Muscle of leg (tissue), 11 donors: ENCODE results near the gene NR3C2. TPM values are rescaled to one million over a fixed set of nuclear protein-coding genes. Genes with fewer than 3 reads are reported as not detected.
A peak's percentile ranks its signal among the peaks of the same experiment; 100 is the strongest.

Experiments
- DNase-seq: peaks from one replicate; pipeline ENCODE4 v3.0.0; 2013
- H3K27ac ChIP-seq: one replicate; pipeline ENCODE4 v1.5.1; 2013; ENCODE audit warnings: mild to moderate bottlenecking, low read length, control low read depth
- H3K27me3 ChIP-seq: one replicate; pipeline ENCODE4 v1.6.1; 2013; ENCODE audit warnings: low read length; ENCODE audit not compliant: control insufficient read depth, insufficient read depth
- H3K36me3 ChIP-seq: one replicate; pipeline ENCODE4 v1.6.1; 2013; ENCODE audit warnings: low read length; ENCODE audit not compliant: control insufficient read depth, insufficient read depth
- H3K4me1 ChIP-seq: one replicate; pipeline ENCODE4 v1.6.1; 2013; ENCODE audit warnings: low read length; ENCODE audit not compliant: control insufficient read depth, insufficient read depth
- H3K4me3 ChIP-seq: one replicate; pipeline ENCODE4 v1.5.1; 2013; ENCODE audit warnings: low read length, control low read depth
- H3K9me3 ChIP-seq: replicated peaks from 2 replicates; pipeline ENCODE4 v1.6.1; 2013; ENCODE audit warnings: low read depth, low read length; ENCODE audit not compliant: control insufficient read depth
- WGBS: methylation state at CpG from one replicate; pipeline ENCODE4 v1.1.5; 2013; ENCODE audit warnings: missing lambda C conversion rate; ENCODE audit not compliant: insufficient coverage; 5-methylcytosine and 5-hydroxymethylcytosine counted together
- polyA plus RNA-seq, 8 donors: library from polyadenylated mRNA; unstranded; fragments of 120-200 nt; gene quantifications; one replicate each; pipeline versions ENCODE4 v1.2.1 to v1.2.3, GENCODE V29; 2013; ENCODE audit warnings: inconsistent platforms in 1 of 8, low replicate concordance in 1 of 8; ENCODE audit not compliant: insufficient read length in 8 of 8, insufficient read depth in 1 of 8
- total RNA-seq: library from RNA; stranded (reverse); fragments of 120-200 nt; gene quantifications from one replicate; pipeline ENCODE4 v1.2.4, GENCODE V29; 2013

The NR3C2 gene
- total and polyA plus RNA-seq, 9 donors = 9.2 to 14.7 (median 12.2) TPM

- DNase-seq = peak; percentile 79
- WGBS = 41% methylated on average over 5 of the region's 6 CpGs
- no peaks in the 10 kb centered on the region for H3K9me3 ChIP-seq
These were observed 276.1 kb downstream of the NR3C2 start for GRCh38 chr4:148166132-148166591.

GRCh38 chr4:148164557-148164956, 277.7 kb downstream of the NR3C2 start:
- H3K27ac ChIP-seq = peak overlapping the region; percentile 36
- DNase-seq = no peak
- H3K4me3 ChIP-seq = no peak overlapping the region
- no peaks in the 10 kb centered on the region for H3K9me3 ChIP-seq
- peaks cover 9% of the 10 kb centered on the region for H3K4me1 ChIP-seq
- no CpG with 5 or more reads among the region's 2 CpGs for WGBS
- H3K27me3 ChIP-seq = no peaks in the 10 kb centered on the region
- H3K36me3 ChIP-seq = no peaks in the 10 kb centered on the region

More at GRCh38 chr4:148166132-148166591, 276.1 kb downstream of the NR3C2 start:
- peak overlapping the region; percentile 81 for H3K27ac ChIP-seq
- H3K27me3 ChIP-seq = no peaks in the 10 kb centered on the region
- H3K36me3 ChIP-seq = no peaks in the 10 kb centered on the region
- H3K4me3 ChIP-seq = peak overlapping the region; percentile 2
- peaks cover 9% of the 10 kb centered on the region for H3K4me1 ChIP-seq

- no peak for DNase-seq
- no peaks in the 10 kb centered on the region for H3K9me3 ChIP-seq
- WGBS = no CpG with 5 or more reads among the region's 1 CpG
- no peaks in the 10 kb centered on the region for H3K36me3 ChIP-seq
- no peak overlapping the region for H3K4me3 ChIP-seq
- peaks cover 9% of the 10 kb centered on the region for H3K4me1 ChIP-seq
- H3K27me3 ChIP-seq = no peaks in the 10 kb centered on the region
- no peak overlapping the region for H3K27ac ChIP-seq
These were observed 279.2 kb downstream of the NR3C2 start for GRCh38 chr4:148162991-148163390.

GRCh38 chr4:148162519-148162918, 279.7 kb downstream of the NR3C2 start:
- no CpG with 5 or more reads among the region's 5 CpGs for WGBS
- Histone ChIP-seq H3K4me3 (no peak overlapping the region), H3K9me3 (no peaks in the 10 kb centered on the region), H3K27ac (no peak overlapping the region), H3K4me1 (peaks cover 9% of the 10 kb centered on the region), H3K36me3 (no peaks in the 10 kb centered on the region), H3K27me3 (no peaks in the 10 kb centered on the region)
- DNase-seq = no peak

- Histone ChIP-seq H3K27me3 (no peaks in the 10 kb centered on the region), H3K4me3 (no peak overlapping the region), H3K4me1 (peaks cover 7% of the 10 kb centered on the region), H3K9me3 (no peaks in the 10 kb centered on the region), H3K27ac (no peak overlapping the region), H3K36me3 (no peaks in the 10 kb centered on the region)
- WGBS = no CpG with 5 or more reads among the region's 2 CpGs
- DNase-seq = no peak
These were observed 280.6 kb downstream of the NR3C2 start for GRCh38 chr4:148161601-148162000.

- WGBS = no CpG with 5 or more reads among the region's 1 CpG
- Histone ChIP-seq H3K9me3 (no peaks in the 10 kb centered on the region), H3K4me3 (no peak overlapping the region), H3K27me3 (no peaks in the 10 kb centered on the region), H3K36me3 (no peaks in the 10 kb centered on the region), H3K27ac (no peak overlapping the region), H3K4me1 (peaks cover 3% of the 10 kb centered on the region)
- DNase-seq = no peak
These were observed 282.4 kb downstream of the NR3C2 start for GRCh38 chr4:148159793-148160192.

- Histone ChIP-seq H3K27me3 (no peaks in the 10 kb centered on the region), H3K9me3 (no peaks in the 10 kb centered on the region), H3K36me3 (peaks cover 7% of the 10 kb centered on the region), H3K4me3 (no peak overlapping the region), H3K4me1 (no peaks in the 10 kb centered on the region), H3K27ac (no peak overlapping the region)
- no CpG with 5 or more reads among the region's 6 CpGs for WGBS
- DNase-seq = no peak
These were observed 287.4 kb downstream of the NR3C2 start for GRCh38 chr4:148154769-148155168.

- Histone ChIP-seq H3K4me1 (no peaks in the 10 kb centered on the region), H3K27ac (no peak overlapping the region), H3K36me3 (peaks cover 7% of the 10 kb centered on the region), H3K9me3 (no peaks in the 10 kb centered on the region), H3K4me3 (no peak overlapping the region), H3K27me3 (no peaks in the 10 kb centered on the region)
- WGBS = 100% methylated on average over 2 of the region's 4 CpGs
- no peak for DNase-seq
These were observed 289.2 kb downstream of the NR3C2 start for GRCh38 chr4:148152868-148153625.

- Histone ChIP-seq H3K9me3 (no peaks in the 10 kb centered on the region), H3K27ac (peak overlapping the region; percentile 21), H3K4me1 (no peaks in the 10 kb centered on the region), H3K4me3 (no peak overlapping the region), H3K36me3 (peaks cover 7% of the 10 kb centered on the region), H3K27me3 (no peaks in the 10 kb centered on the region)
- peak; percentile 27 for DNase-seq
- no CpG with 5 or more reads among the region's 4 CpGs for WGBS
These were observed 290.4 kb downstream of the NR3C2 start for GRCh38 chr4:148151806-148152205.

GRCh38 chr4:148145475-148145874, 296.7 kb downstream of the NR3C2 start:
- H3K27ac ChIP-seq = no peak overlapping the region
- no peaks in the 10 kb centered on the region for H3K36me3 ChIP-seq
- no peak overlapping the region for H3K4me3 ChIP-seq
- 68% methylated on average over 2 of the region's 6 CpGs for WGBS
- H3K27me3 ChIP-seq = no peaks in the 10 kb centered on the region
- H3K9me3 ChIP-seq = no peaks in the 10 kb centered on the region
- DNase-seq = no peak
- H3K4me1 ChIP-seq = peaks cover 3% of the 10 kb centered on the region
